OCI-M1 (cell line): ENCODE results near the gene HERPUD1.
A peak's percentile ranks its signal among the peaks of the same experiment; 100 is the strongest.

Experiments used
- DNase-seq: peaks from one replicate; lab custom pipeline; 2025; lab: John Stamatoyannopoulos, UW

HERPUD1 gene

DNA sequence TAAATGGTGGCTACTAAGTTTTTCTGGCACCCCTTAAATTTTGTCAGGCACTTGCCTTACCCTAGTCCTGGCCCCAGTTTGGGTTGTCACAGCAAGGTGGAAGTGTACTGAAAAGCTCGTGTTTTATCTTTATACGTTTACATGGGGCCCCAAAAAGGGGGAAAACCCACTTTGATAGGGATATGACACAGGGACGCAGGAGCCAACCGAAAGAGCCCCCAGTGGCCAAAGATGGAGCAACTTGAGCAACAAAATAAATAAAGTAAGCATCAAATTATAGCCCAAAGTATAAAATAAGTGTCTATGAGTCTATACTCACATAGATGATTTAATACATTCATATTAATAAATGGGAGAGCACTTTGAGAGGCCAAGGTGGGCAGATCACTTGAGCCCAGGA is 24.8 kb downstream of the HERPUD1 start:
- no peak for DNase-seq

DNA sequence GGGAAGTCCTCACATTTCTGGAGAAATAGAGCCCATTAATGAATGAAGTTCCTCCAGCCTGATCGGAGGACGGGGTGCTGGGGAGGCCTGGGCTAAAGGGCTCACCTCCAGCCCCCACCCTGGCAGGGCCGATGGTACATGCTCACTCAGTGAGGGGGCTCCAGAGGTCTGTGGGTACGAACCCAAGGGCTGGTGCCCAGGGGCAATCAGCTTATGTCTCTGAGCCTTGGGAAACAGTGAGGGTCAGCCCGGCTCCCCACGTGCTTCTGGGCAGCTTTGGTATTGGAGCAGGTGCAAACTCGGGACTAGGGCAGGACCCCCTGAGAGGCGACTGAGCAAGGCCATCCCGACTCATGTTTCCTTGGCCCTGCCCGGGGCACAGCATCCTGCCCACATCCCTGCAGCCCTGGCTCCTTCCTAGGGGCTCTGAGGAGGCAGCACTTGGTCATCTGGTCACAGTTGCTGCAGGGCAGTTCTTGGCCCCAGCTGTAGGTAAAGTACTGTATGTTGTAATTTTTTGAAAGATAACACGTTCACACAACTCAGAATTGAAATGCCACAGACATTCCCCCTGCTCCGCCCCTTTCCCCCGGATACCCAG is 28.8 kb downstream of the HERPUD1 start:
- DNase-seq: no peak

DNA sequence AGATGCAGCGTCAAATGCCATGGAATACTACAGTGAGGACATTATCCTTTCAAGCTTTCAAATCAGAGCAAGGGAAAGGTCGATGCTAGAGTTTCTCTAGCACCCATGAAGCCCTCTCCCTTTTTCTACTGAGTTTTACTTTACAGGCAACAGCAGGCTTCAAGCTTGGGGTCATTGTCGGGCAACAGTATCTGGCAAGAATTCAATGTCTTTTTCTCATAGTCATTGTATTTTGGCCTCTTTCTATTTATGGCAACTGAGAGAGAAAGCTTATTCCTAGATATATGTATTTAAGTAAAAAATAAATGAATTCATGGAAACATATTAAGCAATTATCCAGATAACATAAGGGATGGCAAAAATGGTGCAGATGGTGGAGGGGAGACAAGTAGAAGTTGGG is 29.4 kb downstream of the HERPUD1 start:
- DNase-seq: no peak

- DNase-seq: no peak
These were observed 29.9 kb downstream of the HERPUD1 start, which contains the start of gene CETP for GRCh38 chr16:56961851-56962281. Gene CETP (plus strand): TSS chr16:56961950. CDS start chr16:56961980, 30 bp downstream.

GRCh38 chr16:56964243-56965148 is 32.6 kb downstream of the HERPUD1 start:
- peak; percentile 93 for DNase-seq

DNA sequence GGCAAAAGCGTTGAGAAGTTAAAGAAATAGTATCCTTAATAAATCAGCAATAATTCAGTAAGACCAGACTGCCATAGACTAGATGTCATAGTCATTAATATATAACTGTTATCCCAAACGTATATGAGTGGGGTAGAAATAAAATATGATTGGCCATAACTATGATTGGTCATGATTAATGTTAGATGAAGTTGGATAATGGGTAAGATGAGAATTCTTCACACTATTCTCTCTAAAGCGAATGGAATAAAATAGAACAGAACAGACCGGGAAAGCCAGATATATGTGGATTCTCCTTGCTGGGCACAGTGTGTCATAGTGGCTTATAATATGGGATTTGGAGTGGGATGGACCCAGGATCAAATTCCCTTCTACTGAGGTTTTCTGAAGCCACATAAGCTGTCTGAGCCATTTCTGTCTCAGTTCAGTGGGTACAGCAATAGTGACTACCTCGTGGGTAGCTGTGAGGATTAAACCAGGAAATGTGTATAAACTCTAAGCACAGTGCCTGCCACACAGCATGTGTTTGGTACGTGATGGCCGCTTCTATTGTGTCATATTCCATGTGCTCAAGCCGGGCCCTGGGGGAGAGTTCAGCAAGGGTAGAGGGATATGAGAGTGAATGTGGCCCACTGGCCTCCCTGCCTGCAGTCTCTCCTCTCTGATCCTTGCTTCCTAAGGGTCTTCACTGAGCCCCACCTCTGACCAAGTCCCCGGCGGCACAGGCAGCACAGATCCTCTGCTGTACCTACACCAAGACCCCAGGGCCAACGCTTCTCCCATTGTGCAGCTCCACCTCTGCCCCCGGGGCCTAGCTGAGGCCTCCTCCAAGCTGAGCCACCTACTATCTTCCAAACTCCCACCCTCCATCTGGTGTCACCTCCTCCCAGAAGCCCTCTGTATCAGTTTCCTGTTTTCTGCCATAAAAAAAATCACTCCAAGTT is 33.5 kb downstream of the HERPUD1 start:
- peak; percentile 16 for DNase-seq

GRCh38 chr16:56966093-56966475 is 34.1 kb downstream of the HERPUD1 start:
- DNase-seq: no peak

DNA sequence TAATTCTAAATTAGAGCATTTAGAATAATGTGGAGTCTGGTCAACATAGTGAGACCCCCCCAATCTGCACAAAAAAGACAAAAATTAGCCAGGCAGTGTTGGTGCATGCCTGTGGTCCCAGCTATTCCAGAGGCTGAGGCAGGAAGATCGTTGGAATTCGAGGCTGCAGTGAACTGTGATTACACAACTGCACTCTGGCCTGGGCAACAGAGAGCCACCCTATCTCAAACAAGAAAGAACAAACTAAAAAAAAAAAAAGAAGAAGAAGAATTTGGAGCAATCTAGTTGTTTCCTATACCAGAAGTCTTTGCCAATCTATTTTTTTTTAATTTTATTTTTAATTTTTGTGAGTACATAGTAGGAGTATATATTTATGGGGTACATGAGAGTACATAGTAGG is 35.8 kb downstream of the HERPUD1 start:
- DNase-seq: no peak

GRCh38 chr16:56969769-56970168 is 37.8 kb downstream of the HERPUD1 start:
- DNase-seq: no peak

GRCh38 chr16:56970934-56971767 is 39.2 kb downstream of the HERPUD1 start:
- DNase-seq: no peak

DNA sequence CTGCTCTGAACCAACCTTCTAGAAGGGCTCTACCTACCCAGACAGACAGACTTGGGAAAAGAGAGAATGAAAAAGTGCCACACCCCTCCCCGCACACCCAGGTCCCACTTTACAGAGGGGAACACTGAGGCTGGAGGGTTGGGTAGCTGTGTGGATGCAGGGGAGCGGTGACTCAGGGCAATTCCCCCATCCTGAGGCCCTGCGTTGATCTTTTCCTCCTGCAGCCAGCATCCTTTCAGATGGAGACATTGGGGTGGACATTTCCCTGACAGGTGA is 39.8 kb downstream of the HERPUD1 start:
- no peak for DNase-seq

DNA sequence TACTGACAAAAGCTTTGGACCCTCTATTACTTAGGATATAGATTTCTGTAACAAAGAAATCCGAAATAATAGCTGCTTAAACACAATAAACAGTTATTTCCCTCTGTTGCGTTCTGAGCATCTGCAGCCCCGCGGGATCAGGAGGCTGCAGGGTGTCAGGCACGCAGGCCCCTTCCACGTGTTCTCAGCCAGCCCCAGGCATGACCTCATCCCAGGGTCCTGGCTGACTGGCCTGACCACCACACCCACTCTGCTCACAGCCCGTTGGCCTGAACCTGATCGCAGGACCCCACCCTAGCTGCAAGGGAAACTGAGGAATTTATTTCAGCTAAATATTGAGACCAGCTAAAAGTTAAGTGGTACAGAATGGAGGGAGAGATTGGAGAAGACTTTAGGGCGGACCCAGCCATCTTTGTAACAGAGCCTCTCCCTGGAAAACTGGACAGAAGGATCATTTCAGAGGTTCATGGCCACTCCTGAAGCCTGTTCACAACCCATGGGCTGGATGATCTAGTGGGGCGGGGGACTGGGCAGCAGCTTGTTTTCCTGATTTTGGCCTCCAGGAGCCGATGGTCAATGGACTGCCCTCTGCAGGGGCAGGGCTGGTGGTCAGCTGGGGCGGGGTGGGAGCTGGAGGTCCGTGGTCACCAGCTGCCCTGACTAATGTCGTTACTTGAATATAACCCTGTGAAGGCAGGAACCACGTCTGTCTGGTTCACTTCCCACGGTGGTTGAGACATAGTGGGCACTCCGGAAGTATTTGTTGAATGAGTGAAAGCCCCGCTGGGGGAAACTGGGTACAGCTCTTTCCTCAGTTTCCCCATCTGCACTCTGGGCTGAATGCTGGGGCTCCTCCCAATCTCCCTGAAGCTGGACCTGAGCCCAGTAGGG is 40.7 kb downstream of the HERPUD1 start:
- no peak for DNase-seq

DNA sequence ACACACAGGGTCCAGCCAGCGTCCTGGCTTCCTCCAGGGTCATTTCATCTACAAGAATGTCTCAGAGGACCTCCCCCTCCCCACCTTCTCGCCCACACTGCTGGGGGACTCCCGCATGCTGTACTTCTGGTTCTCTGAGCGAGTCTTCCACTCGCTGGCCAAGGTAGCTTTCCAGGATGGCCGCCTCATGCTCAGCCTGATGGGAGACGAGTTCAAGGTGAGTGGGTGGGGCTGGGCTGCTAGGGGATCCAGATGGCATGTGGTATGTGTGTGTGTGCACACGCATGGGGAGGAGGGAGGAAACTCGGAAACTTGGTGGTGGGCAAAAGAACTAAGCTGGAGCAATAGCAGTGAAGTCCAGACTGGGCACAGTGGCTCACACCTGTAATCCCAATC is 41.4 kb downstream of the HERPUD1 start:
- no peak for DNase-seq

- peak; percentile 5 for DNase-seq
These were observed 42.0 kb downstream of the HERPUD1 start for GRCh38 chr16:56973899-56974298.

DNA sequence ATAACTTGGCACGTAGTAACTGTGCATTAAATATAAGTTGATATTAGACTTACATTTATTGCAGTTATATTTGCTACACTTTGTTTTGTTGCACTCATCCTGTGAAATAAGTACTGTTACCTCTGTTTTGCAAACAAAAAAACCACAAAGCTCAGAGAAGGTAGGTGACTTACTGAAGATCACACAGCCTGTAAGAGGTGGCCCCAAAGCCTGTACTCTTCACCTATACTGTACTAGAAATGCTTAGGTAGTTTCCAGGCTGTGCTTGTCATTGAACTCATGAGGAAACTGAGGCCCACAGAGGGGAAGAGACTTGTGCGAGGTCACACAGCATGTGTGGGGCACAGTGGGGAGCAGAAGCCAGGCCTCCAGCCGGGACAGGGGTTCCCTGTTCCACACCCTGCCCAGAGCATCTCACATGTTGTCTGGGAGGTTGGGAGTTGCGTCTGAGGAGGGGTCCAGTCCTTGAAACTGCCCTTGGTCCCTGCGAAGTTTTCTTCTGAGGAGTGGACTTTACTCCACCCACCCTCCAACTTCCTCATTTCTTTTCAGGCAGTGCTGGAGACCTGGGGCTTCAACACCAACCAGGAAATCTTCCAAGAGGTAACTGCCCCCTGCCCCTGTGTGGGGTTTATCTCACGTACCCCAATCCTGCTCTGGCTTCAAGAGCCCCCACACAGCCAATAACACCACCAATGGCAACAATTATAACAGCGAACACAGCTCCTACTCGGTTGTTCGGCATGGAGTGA is 42.8 kb downstream of the HERPUD1 start:
- peak; percentile 60 for DNase-seq

- DNase-seq: no peak
These were observed 43.8 kb downstream of the HERPUD1 start for GRCh38 chr16:56975714-56976113.

- peak; percentile 93 for DNase-seq
These were observed 45.3 kb downstream of the HERPUD1 start for GRCh38 chr16:56977216-56977615.

DNA sequence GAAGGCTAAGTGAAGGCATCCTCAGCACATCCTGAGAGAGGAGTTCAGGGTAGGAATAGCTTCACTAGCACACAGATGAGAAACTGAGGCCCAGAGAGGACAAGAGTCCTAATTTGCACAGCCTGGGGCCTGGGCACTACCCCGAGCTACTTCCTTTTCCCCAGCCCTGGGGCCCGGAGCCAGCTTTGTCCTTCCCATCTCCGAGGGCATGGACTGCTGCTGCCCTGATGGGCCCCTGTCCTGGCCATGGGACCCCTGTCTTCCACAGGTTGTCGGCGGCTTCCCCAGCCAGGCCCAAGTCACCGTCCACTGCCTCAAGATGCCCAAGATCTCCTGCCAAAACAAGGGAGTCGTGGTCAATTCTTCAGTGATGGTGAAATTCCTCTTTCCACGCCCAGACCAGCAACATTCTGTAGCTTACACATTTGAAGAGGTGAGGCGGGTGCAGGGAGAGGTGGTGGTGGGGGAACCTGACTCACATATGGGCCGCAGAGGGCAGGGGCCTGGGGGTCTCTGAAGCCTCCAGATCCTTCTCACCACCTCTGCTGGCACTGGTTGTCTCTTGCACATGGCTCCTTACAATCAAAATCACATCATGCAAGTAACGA is 46.0 kb downstream of the HERPUD1 start:
- DNase-seq: no peak

DNA sequence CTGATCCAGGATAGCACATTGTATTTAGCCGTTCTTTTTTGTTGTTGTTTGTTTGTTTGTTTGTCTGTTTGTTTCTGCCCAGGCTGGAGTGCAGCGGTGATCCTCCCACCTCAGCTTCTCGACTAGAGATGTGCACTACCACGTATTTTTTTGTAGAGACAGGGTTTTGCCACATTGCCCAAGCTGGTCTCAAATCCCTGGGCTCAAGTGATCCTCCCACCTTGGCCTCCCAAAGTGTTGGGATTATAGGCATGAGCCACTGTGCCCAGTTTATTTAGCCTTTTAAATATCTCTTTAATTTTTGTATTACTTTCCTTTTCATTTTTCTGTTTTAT is 48.2 kb downstream of the HERPUD1 start:
- no peak for DNase-seq
